Left lung (tissue), 10 donors: ENCODE data around the gene TSPAN14. TPM values are rescaled to one million over a fixed set of nuclear protein-coding genes. Genes with fewer than 3 reads are reported as not detected.

Source experiments
- ATAC-seq: fragments of 200-7000 bp; cut with Tn5 transposase; one replicate; pipeline ENCODE4 v1.9.1; 2020; ENCODE audit warnings: moderate library complexity
- DNase-seq, 4 donors: peaks; one replicate each; pipeline ENCODE4 v3.0.0-alpha.2; 2013 to 2020
- H3K27ac ChIP-seq, 2 donors: fragments of 200-600 bp; sonication (generic) in 1 of 2; one replicate each; pipeline versions ENCODE4 v1.5.0 to v1.8.0; 2020 to 2021
- H3K27me3 ChIP-seq, 2 donors: fragments of 200-600 bp; sonication (generic) in 1 of 2; one replicate each; pipeline versions ENCODE4 v1.5.0 to v1.8.0; 2020 to 2021
- H3K36me3 ChIP-seq, 2 donors: fragments of 200-600 bp; sonication (generic) in 1 of 2; one replicate each; pipeline versions ENCODE4 v1.5.0 to v1.8.0; 2020 to 2021
- H3K4me1 ChIP-seq, 2 donors: fragments of 200-600 bp; one replicate each; pipeline ENCODE4 v1.8.0; 2021
- H3K4me3 ChIP-seq, 2 donors: fragments of 200-600 bp; sonication (generic) in 1 of 2; one replicate each; pipeline versions ENCODE4 v1.5.0 to v1.8.0; 2020 to 2021; ENCODE audit warnings: mild to moderate bottlenecking in 1 of 2
- H3K9me3 ChIP-seq, 2 donors: fragments of 200-600 bp; sonication (generic) in 1 of 2; one replicate each; pipeline versions ENCODE4 v1.5.0 to v1.8.0; 2020 to 2021
- intact Hi-C, 2 donors: fragments of 100-400 bp; cut with DNase I; formaldehyde crosslinking; loops; one replicate each; pipeline versions ENCODE4 v1.11.2 to v1.14.2; 2022
- polyA plus RNA-seq, 6 donors: library from polyadenylated mRNA; unstranded; fragments of 120-200 nt; gene quantifications; one replicate each; pipeline ENCODE4 v1.2.1, GENCODE V29; 2013; ENCODE audit not compliant: insufficient read length in 6 of 6
- total RNA-seq, 2 donors: library from RNA; stranded (reverse); fragmentation: NEBNext Ultra II Directional; extraction: Animal tissue kit (Norgen Biotek cat#: 25700); gene quantifications; one replicate each; pipeline ENCODE4 v1.2.1, GENCODE V29; 2021
- TF ChIP-seq, protein P1 (sequence below), 2 donors: fragments of 200-600 bp; sonication (generic) in 1 of 2; IDR thresholded peaks; one replicate each; pipeline versions ENCODE4 v1.5.0 to v1.8.0; 2021; ENCODE audit warnings: antibody characterized with exemption in 2 of 2
- donor health status: DM: no; HTN: yes; CAD: no.
- donor health status: DM: no; HTN: no; CAD: no.

TSPAN14 gene
- total and polyA plus RNA-seq, 8 donors = 76.4 to 158 (median 85.9) TPM

DNA sequence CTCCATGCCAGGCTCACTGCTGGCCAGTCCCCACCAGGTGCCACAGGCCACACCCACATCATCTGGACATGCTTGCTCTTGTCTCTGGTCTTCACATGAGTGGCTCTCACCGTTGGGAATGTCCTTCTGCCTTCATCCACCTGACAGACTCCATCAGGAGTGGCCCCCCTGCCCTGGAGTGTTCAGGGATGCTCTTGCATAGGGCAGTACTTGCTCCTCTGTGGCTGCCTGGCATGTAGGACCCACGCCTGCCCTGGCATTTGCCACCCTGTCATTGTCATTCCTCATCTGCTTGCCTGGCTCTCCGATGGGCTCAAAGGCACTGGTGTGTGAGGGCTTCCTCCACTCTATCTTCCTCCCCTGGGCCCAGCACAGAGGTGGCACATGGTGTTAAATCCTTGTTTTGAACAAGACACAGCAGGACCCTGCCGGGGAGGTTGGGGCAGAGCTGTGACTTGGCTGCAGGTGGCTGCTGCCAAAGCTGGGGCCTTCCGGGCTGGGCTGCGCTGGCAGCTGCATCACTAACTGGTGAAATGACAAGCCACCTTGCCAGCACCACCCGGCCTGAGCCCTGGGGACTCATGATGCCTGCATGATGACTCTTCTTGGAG is 85.4 kb downstream of the TSPAN14 start:
- Histone ChIP-seq H3K4me1 (peaks cover 0 to 24% of the 10 kb centered on the region in 2 donors), H3K4me3 (no peak overlapping the region), H3K27me3 (no peaks in the 10 kb centered on the region), H3K9me3 (no peaks in the 10 kb centered on the region), H3K36me3 (no peaks in the 10 kb centered on the region), H3K27ac (no peak overlapping the region)
- ATAC-seq (no peak), DNase-seq (peak in 1 of 4 donors; percentile 71)
- intact Hi-C loops = no loop called here
- TF ChIP-seq, protein P1, sequence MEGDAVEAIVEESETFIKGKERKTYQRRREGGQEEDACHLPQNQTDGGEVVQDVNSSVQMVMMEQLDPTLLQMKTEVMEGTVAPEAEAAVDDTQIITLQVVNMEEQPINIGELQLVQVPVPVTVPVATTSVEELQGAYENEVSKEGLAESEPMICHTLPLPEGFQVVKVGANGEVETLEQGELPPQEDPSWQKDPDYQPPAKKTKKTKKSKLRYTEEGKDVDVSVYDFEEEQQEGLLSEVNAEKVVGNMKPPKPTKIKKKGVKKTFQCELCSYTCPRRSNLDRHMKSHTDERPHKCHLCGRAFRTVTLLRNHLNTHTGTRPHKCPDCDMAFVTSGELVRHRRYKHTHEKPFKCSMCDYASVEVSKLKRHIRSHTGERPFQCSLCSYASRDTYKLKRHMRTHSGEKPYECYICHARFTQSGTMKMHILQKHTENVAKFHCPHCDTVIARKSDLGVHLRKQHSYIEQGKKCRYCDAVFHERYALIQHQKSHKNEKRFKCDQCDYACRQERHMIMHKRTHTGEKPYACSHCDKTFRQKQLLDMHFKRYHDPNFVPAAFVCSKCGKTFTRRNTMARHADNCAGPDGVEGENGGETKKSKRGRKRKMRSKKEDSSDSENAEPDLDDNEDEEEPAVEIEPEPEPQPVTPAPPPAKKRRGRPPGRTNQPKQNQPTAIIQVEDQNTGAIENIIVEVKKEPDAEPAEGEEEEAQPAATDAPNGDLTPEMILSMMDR (IDR thresholded peaks at IDR 0.05) = no peak

DNA sequence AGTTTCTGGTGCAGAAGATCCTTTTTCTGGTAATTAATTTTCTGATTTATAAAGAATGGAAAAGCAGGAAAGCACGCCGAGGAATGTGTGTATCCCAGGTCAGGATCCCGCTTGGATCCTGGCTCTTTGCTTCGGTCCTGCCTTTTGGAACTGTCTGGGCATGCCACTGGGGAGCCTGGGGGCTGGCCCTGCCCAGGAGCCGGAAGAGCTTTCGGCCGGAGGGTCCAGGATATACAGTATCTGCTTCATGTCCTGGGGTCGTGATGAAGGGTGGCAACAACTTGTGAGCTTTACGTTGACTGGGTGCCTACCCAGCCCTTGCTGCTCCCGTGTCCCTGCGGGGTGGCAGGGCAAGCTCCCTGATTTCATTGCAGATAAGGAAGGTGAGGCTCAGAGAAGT is 86.0 kb downstream of the TSPAN14 start:
- intact Hi-C loops = no loop called here
- H3K4me3 ChIP-seq = no peak overlapping the region
- ATAC-seq = no peak

DNA sequence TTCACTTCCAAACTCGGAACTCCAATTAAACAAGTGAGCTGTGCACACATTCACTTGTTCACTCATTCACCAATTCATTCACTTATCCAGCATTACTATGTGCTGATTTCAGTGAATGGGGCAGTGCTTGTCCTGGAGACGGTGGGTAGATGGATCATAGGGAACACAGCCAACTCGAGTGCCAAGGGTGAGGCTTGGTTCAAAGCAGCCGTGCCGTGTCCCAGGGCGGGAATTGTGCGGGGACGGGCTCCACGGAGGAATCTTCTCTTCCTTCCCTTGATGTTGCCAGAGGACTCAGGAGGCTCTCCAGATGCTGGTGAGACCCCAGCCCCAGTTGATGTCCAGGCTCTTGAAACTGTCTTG is 86.5 kb downstream of the TSPAN14 start:
- Histone ChIP-seq H3K9me3 (no peaks in the 10 kb centered on the region), H3K27me3 (no peaks in the 10 kb centered on the region), H3K36me3 (no peaks in the 10 kb centered on the region), H3K4me3 (no peak overlapping the region), H3K27ac (peak overlapping the region; percentile 57 to 58), H3K4me1 (peaks cover 0 to 24% of the 10 kb centered on the region in 2 donors)
- intact Hi-C loops = no loop called here
- TF ChIP-seq, protein P1 (IDR thresholded peaks at IDR 0.05) = no peak
- ATAC-seq (peak; percentile 40), DNase-seq (peak in 1 of 4 donors; percentile 63)

More for the DNA sequence above, 86.0 kb downstream of the TSPAN14 start:
- no peaks in the 10 kb centered on the region for H3K36me3 ChIP-seq
- no peaks in the 10 kb centered on the region for H3K9me3 ChIP-seq
- no peak overlapping the region for H3K27ac ChIP-seq
- H3K4me1 ChIP-seq = peaks cover 0 to 24% of the 10 kb centered on the region in 2 donors
- DNase-seq = peak in 1 of 4 donors; percentile 34
- H3K27me3 ChIP-seq = no peaks in the 10 kb centered on the region
- TF ChIP-seq, protein P1 (IDR thresholded peaks at IDR 0.05) = no peak

DNA sequence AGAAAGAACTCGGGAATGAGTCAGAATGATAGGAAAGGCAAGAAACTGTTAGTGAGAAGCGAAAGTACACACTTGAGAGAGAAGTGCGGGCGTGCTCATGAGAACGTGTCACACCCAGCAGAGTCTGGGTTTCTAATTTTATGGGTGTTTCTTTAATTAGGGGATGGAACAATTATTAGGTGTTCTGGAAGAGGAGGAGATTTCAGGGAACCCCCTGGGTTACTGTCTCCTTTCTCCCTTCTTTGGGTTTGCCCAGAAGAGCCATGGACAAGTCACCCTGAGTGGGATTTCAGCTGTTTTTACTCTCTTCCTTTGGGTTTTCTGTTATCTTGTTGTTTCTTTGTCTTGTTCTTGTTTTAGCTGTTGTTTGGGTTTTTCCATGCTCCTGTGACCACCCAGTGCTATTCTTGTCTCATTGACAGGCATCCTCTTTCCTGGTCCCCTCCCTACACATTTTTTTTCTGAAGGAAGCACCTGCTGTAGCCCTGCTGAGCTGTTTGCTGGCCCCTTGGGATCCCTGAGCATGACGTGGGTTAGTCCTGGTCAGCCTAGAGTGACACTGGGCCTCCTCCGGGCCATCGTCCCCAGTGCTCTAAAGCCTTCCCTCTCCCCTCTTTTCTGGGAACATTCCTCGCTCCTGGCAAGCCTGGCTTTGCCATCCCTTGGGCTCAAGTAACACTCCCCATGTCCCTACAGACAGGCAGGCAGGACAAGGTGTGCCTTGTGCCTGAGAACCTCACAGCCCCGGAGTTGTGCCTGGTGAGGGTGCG is 87.1 kb downstream of the TSPAN14 start:
- ATAC-seq = peak; percentile 82
- intact Hi-C loops = no loop called here
- Histone ChIP-seq H3K4me1 (peaks cover 0 to 24% of the 10 kb centered on the region in 2 donors), H3K27ac (peak overlapping the region; percentile 57 to 58), H3K4me3 (no peak overlapping the region), H3K27me3 (no peaks in the 10 kb centered on the region), H3K36me3 (no peaks in the 10 kb centered on the region), H3K9me3 (no peaks in the 10 kb centered on the region)
- TF ChIP-seq, protein P1 (IDR thresholded peaks at IDR 0.05) = no peak
- DNase-seq = peak in 1 of 4 donors; percentile 35

DNA sequence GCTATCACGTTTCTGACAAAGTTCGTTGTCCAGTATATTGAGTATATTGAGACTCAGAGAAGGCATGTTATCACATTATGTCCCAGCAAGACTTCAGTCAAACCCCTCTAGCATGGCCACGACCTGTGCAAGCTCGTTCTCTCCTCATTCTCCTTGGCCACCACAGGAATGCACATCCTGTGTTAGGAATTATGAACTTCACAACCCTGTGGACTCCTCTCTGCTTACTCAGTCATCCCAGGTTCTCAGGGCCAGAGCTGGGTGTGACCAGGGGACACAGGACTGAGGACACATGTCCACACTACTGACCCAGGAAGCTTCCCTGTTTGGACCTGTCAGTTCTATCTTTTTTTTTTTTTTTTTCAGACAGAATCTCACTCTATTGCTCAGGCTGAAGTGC is 87.9 kb downstream of the TSPAN14 start:
- Histone ChIP-seq H3K9me3 (no peaks in the 10 kb centered on the region), H3K27me3 (no peaks in the 10 kb centered on the region), H3K27ac (peak overlapping the region; percentile 57 to 58), H3K4me3 (no peak overlapping the region), H3K4me1 (peaks cover 0 to 19% of the 10 kb centered on the region in 2 donors), H3K36me3 (no peaks in the 10 kb centered on the region)
- TF ChIP-seq, protein P1 (IDR thresholded peaks at IDR 0.05) = no peak
- DNase-seq (no peak), ATAC-seq (peak; percentile 24)
- intact Hi-C loops = no loop called here
